ENCODE data around the gene CD93. TPM values are rescaled to one million over a fixed set of nuclear protein-coding genes. Genes with fewer than 3 reads are reported as not detected.

CD93 gene
- total RNA-seq, 2 experiments from 2014 or later: 1.1 TPM

- POLR2A ChIA-PET: no interaction called here
- Mint-ChIP-seq H3K4me1 (ENCODE audit: low read depth) (no peaks in the 10 kb centered on the region), H3K27me3 (no peaks in the 10 kb centered on the region), H3K36me3 (ENCODE audit: low read depth) (no peaks in the 10 kb centered on the region), H3K27ac (no peak overlapping the region), H3K4me3 (no peak overlapping the region), H3K9me3 (no peaks in the 10 kb centered on the region)
- Histone ChIP-seq H3K4me3 (ENCODE audit: low read length) (no peak overlapping the region), H3K27me3 (ENCODE audit: control insufficient read depth in 1 of 2, insufficient read depth in 2 of 2, low read length in 2 of 2) (no peaks in the 10 kb centered on the region), H3K36me3 (ENCODE audit: insufficient read depth, low read length) (no peaks in the 10 kb centered on the region), H3K9me3 (ENCODE audit: control insufficient read depth in 1 of 2, insufficient read depth in 1 of 2, low read length in 2 of 2) (no peaks in the 10 kb centered on the region), H3K27ac (ENCODE audit: low read depth in 1 of 2, low read length in 2 of 2) (no peak overlapping the region), H3K4me1 (ENCODE audit: insufficient read depth, low read length) (peaks cover 5% of the 10 kb centered on the region)
- intact Hi-C loops (cut with DNase I, micrococcal nuclease): no loop called here
- DNase-seq (no peak), ATAC-seq (ENCODE audit: poor library complexity) (no peak)
- CTCF ChIA-PET: no interaction called here
- TF ChIP-seq CTCF (IDR thresholded peaks at IDR 0.05): no peak
Measured at GRCh38 chr20:23120261-23120660, 34.1 kb upstream of the CD93 start.

GRCh38 chr20:23119456-23120216 is 33.5 kb upstream of the CD93 start:
- H3K4me3 ChIP-seq (ENCODE audit: low read length): no peak overlapping the region
- Mint-ChIP-seq H3K36me3 (ENCODE audit: low read depth) (no peaks in the 10 kb centered on the region), H3K9me3 (no peaks in the 10 kb centered on the region), H3K27me3 (no peaks in the 10 kb centered on the region), H3K27ac (no peak overlapping the region), H3K4me1 (ENCODE audit: low read depth) (no peaks in the 10 kb centered on the region), H3K4me3 (no peak overlapping the region)
- ATAC-seq (ENCODE audit: poor library complexity): no peak
- ChIA-PET POLR2A (no interaction called here), CTCF (no interaction called here)
- no peaks in the 10 kb centered on the region for H3K27me3 ChIP-seq (ENCODE audit: control insufficient read depth in 1 of 2, insufficient read depth in 2 of 2, low read length in 2 of 2)
- intact Hi-C loops (cut with DNase I, micrococcal nuclease): no loop called here
- no peak for DNase-seq
- no peak overlapping the region for H3K27ac ChIP-seq (ENCODE audit: low read depth in 1 of 2, low read length in 2 of 2)
- H3K4me1 ChIP-seq (ENCODE audit: insufficient read depth, low read length): peaks cover 3% of the 10 kb centered on the region
- H3K9me3 ChIP-seq (ENCODE audit: control insufficient read depth in 1 of 2, insufficient read depth in 1 of 2, low read length in 2 of 2): no peaks in the 10 kb centered on the region
- no peak for TF ChIP-seq CTCF (IDR thresholded peaks at IDR 0.05)
- no peaks in the 10 kb centered on the region for H3K36me3 ChIP-seq (ENCODE audit: insufficient read depth, low read length)

- Mint-ChIP-seq H3K9me3 (no peaks in the 10 kb centered on the region), H3K27ac (no peak overlapping the region), H3K4me1 (ENCODE audit: low read depth) (no peaks in the 10 kb centered on the region), H3K4me3 (no peak overlapping the region), H3K36me3 (ENCODE audit: low read depth) (no peaks in the 10 kb centered on the region), H3K27me3 (no peaks in the 10 kb centered on the region)
- ATAC-seq (ENCODE audit: poor library complexity) (no peak), DNase-seq (no peak)
- no peak for TF ChIP-seq CTCF (IDR thresholded peaks at IDR 0.05)
- CTCF ChIA-PET: no interaction called here
- POLR2A ChIA-PET: no interaction called here
- Histone ChIP-seq H3K9me3 (ENCODE audit: control insufficient read depth in 1 of 2, insufficient read depth in 1 of 2, low read length in 2 of 2) (no peaks in the 10 kb centered on the region), H3K4me3 (ENCODE audit: low read length) (no peak overlapping the region), H3K27ac (ENCODE audit: low read depth in 1 of 2, low read length in 2 of 2) (no peak overlapping the region), H3K36me3 (ENCODE audit: insufficient read depth, low read length) (no peaks in the 10 kb centered on the region), H3K27me3 (ENCODE audit: control insufficient read depth in 1 of 2, insufficient read depth in 2 of 2, low read length in 2 of 2) (no peaks in the 10 kb centered on the region), H3K4me1 (ENCODE audit: insufficient read depth, low read length) (peaks cover 3% of the 10 kb centered on the region)
- intact Hi-C loops (cut with DNase I, micrococcal nuclease): no loop called here
Measured at GRCh38 chr20:23118766-23119165, 32.6 kb upstream of the CD93 start.

Data from CD4-positive, alpha-beta T cell (primary cell).